ENCODE data around the gene SATB2. TPM values are rescaled to one million over a fixed set of nuclear protein-coding genes. Genes with fewer than 3 reads are reported as not detected.

The SATB2 gene
- total RNA-seq, 1 donor from 2014 or later = 2.7 TPM

DNA sequence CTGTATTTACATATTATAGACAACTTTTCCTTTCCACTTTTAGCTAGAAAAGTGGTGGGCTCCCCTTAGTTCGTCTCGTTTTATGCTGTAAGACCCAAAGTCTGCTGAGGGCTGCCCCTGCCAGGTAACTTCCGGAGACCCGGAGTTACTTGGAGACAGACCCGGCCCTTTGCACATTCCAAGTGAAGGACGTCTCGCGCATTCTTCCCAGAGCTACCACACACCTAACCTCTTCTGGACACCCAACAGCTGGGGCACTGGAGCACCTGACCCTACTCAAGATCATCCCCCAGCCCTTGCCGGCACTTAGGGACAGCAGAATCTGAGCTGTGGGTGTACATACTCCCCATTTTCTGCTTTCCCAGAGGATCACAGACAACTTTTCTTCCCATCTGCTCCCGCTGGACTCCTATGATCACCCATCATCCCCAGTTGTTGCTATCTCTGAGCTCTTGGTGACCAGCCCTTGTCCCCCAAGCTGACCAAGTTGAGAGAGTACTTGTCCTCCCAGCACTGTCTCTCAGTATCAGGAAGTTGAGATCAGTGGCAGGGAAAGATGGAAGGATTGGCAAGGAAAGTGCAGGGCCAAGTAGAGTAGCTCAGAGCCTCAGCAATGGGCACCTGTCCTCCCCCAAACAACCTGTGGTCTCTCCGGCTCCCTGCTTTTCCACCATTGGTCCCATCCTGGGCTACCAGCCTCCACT lies 8.4 kb upstream of the SATB2 start:
- DNase-seq (ENCODE audit: low spot score) = no peak

DNA sequence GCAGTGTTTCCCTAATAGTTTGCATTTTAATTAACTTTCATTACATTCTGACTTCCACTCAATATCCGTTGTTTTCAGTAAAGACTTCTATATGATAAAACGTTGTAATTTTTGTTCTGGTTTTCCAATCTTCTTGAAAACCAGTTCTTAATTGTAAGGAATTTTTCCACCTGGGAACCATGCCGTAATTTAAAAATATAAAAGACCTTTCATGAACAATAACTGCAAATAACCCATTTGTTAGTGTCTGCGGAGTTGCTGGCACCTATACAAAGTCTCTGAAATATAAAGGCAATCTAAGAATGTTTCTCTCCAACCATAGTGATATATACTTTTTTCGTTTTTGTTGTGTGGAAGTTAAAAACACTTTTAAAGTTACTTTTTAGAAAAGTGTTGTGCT lies 7.7 kb upstream of the SATB2 start:
- no peak for DNase-seq (ENCODE audit: low spot score)

DNA sequence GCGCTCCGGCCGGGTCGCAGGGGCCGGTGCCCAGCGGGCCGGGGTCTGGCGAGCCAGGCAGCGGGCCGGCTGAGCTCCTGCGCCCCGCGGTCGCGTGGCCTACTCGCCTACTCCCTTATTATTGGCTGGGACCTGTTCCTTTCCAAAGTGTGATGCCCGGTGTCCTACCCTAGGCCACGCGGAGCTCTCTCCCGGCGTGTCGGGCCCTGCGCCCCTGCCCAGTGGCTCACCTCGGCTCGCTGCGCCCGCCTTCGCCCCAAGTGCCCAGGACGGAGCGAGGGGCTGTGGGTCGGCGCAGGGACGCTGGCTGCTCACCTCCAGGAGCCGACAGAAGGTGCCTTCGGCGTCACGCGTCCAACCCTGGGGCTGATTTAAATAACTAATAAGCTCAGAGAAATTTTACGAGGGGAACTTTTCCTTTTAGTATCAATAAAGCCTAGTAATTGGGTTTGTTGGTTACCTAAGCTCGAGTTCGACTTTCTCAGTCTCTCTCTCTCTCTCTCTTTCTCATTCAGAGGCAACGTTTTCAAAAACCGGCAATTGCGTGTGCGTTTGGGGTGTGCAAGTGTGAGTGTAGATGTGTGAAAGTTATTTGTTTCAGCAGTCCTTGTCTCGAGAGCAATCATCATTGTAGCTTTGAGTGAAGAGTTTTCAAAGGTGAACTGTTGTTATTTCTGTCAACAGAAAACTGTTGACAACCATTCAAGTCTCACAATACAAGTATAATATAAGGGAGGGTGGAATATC lies 7.0 kb upstream of the SATB2 start:
- no peak for DNase-seq (ENCODE audit: low spot score)

DNA sequence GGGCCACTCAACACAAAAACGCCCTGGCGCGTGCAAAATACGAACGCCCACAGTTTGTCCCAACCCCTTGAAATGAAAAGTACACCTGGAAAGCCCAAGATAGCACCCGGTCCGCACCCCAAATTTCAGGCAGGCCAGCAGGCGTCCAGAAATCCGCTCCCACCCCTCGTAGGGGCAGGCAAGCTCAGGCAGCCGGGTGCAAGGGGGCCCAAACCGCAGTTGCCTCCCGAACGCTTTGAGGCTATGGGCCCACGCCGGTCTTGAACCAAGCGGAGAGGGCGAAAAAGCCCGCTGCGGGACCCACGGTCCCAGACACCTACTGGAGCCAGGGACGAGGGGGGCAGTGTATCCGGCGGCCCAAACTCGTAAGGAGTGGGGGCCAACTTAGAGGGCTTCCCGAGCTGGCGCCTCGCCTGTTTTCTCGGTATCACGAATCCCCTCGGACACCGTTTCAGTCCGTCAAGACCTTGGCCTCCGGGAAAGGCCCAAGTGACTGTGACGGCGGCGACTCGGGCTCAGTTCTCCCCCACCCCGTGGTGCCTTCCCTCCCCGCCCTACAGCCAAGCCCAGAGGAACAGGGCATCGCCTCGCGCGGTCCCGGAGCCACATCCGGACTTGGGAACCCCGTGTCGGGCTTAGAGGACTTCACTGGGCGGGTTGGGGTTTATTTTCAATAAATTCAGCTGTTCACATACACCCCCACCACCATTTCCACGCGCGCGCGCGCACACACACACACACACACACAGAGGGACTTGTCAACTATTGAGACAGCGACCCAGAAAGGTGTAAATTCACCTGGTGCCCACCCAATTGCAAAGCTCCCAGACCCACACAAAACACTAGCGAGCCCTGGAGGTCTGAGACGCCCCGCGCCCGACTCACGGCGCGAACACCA lies 6.2 kb upstream of the SATB2 start:
- no peak for DNase-seq (ENCODE audit: low spot score)

DNA sequence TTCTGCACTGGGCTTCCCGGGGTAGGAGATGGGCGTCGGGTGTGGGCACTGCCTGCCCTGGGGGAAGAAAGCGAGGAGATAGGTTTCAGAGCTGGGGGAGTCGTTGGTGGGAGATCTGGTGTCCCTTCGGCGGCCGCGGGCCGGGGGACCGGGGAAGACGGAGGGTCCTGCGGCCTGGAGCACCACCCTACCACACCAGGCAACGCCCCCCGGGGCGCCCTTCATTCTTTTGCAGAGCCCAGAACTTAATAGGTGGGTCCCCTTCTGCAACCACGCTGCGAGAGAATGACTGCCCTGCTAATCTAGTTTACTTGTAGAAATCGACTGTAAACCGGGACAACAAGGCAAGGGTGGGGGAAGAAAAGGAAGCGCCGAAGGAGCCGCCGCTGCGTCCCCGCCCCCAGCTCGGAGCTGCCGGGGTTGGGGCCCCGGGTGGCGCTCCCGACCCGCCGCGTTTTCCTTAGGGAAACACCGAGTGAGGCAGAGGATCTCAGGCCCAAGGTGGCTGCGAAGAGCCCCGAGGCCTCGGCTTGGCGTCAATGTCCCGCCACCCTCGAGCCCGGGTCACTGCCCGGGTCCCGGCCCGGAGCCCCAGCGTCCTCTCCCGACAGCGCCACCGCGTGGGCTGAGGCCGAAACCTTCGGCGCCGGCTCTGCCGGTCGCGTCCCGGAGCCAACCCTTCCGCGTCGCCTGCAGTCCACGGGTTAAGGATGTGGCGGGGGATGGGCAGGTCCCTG lies 5.4 kb upstream of the SATB2 start:
- DNase-seq (ENCODE audit: low spot score) = peak; percentile 44

DNA sequence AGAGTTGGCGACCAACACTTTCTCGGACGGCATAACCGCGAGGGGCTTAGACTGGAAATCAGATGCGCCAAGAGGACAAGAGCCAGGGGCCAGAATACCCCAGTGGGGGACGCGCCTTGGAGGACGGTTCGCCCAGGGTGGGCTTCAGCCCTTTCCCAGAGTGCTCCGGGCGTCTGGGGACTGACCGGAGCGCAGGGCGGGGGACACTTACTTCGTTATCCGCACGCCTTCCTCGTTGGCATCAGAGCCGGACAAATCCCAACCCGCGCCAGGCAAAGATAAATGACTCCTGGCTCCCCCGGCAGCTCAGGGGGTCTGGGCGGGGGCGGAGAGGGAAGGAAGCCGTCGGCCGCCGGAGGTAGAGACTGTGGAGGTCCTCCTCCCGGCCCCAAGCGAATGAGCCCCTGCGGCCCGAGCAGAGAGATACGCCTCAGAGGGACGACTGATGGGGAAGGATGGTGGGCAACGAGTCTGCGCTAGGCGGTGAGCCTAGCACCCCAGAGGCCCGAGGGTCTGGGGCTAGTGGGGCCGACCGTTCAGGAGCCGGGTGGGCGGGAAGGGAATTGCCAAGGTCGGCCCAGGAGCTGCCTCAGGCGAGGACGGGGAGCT lies 4.7 kb upstream of the SATB2 start:
- no peak for DNase-seq (ENCODE audit: low spot score)

DNA sequence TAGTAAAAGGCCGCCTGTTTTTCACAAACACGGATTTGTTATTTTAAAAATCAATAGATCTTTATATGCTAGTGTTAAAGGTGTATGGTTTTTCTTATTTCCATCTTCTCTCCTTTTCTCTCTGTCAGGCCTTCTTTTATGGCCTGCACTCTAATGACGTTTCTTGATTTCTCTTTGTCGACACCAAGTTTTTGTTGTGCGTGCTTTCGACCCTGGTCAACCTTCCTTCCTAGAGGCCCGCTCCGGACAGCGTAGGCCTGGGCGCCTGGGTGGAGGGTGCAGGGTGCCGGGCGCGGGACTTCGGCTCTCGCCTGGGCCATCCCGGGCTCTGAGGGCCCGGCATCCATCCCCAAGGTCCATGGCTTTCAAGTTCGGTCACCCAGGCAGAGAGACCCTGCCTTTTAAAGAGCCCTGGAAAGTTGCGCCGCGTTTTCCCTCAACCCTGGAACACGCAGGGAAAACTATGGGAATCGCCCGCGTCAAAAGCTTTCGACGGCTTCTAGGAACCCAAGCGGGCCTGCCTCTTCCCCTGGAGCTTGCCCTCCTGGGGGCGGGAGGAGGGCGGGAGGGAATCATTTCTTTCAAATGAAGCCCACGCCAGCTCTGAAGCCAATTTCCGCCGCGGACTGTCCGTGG lies 4.1 kb upstream of the SATB2 start:
- DNase-seq (ENCODE audit: low spot score) = no peak

DNA sequence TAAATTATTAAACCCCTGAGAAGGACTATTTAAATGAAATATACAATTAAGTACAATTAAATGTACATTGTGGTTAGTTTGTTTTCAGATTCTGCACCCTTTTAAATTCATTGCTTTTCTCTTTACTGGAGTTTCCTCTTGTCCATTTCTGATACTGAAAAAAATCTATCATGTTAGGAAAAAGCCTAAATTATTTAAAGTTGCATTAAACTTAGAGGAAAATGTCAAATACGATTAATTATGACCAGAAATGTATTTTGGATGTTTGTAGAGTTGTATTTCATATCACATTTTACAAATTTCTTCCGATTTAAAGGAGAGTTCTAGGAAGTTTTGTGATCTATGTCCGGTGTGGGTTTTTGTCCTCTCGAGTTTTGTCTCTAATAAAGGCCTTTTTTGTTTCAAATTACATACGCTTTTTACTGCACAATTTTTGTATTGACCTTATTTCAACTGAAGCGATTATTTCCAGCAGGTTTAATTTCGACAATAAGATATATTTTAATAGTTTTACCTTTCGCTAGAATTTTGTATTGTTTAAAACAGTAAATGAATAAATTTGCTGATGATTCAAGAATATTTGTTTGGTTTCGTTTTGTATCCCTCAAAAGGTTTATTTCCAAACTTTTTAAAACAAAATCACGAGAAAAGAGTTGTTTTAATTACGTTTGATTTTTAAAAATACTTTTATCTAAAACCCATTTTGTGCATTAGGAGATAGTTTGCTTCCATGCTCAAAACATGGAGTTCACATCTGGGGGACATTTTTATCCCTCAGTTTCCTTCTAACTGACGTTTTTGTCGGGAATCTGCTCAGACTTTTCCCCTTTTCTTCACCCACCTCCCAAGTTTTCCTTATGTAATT lies 3.3 kb upstream of the SATB2 start:
- no peak for DNase-seq (ENCODE audit: low spot score)

DNA sequence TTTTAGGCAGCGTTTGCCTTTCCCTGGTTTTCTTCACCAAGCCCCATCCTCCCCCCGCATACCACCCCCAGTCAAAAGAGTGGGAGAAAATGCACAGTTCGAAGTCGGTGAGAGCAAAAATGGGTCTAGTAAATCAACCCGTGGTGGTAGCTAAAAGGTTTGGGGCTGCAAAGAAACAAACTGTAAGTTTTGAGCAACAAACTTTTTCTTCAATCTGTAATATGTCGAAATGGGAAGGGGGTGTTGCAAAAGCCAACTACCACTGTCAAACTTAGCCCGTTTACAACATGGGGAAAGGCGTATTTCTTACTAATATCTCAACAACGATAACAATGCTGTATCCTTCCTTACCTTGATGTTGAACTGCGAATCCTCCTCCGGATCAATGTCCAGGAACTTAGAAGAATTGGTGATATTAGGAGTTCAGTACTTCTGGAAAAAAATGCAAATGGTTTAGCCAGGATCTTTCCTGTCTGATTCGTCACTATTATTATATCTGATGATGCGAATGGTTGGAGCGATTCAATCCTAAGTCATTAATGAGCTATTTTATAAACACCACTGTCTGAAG lies 2.4 kb upstream of the SATB2 start:
- no peak for DNase-seq (ENCODE audit: low spot score)

DNA sequence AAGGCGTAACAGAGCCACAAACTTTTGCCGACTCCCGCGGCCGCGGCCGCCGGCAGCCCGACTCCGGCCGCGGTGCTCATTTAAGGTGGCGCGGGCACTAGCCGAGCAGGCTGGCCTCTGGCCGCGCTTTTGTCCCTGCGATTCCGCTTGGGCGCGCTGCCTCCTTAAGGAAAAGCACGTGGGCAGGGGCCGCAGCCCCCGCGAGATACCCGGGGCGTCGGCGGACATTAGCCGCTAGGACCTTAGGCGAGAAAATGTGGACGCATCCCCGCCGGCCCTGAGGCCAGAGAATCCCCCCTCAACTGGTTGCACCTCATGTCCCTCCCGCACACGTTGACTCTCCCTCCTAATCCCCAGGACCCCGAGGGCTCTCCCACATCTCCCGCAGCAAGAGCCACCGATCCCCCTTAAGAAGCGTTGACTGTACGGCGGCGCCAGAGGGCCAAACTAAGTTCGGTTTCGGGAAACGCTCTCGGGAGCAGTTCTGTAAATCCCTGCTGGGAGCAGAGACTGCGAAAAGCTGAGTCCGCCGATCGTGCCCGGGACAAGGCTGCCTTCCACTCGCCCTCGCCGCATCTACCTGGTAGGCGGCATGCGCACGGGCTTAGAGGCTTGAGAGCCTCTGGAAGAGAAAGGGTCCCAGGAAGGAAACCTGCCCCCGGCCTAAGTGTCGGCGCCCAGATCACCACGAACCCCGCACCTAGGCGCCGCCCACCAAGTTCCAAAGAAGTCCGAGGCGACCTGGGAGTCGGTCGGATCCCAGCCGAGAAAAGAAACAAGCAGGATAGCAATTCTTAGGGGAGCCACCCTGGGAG lies 1.8 kb upstream of the SATB2 start:
- peak; percentile 91 for DNase-seq (ENCODE audit: low spot score)

DNA sequence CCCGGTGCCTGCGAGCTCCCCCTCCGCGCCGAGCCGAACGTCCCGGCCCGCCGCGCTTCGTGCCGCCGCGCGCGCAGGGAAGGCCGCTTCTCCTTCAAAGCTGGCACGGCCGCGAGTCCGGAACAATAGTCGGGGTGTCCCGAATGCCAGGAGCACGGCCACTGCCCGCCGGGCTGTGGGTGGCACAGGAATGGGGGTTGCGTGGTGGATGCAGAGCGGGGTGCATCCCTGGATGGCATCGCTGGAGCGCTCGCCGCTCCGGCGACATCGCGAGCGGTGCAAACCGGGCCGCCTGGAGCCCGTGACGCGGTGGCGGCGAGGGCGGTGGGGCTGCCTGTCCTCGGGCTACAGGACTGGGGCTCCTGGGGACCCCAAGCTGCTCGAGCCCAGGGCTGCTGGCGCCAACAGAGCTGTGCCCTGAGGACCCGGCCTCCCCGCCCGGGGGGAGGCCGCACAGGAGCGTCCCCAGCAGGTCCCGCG lies 1.1 kb upstream of the SATB2 start:
- DNase-seq (ENCODE audit: low spot score) = peak; percentile 44

DNA sequence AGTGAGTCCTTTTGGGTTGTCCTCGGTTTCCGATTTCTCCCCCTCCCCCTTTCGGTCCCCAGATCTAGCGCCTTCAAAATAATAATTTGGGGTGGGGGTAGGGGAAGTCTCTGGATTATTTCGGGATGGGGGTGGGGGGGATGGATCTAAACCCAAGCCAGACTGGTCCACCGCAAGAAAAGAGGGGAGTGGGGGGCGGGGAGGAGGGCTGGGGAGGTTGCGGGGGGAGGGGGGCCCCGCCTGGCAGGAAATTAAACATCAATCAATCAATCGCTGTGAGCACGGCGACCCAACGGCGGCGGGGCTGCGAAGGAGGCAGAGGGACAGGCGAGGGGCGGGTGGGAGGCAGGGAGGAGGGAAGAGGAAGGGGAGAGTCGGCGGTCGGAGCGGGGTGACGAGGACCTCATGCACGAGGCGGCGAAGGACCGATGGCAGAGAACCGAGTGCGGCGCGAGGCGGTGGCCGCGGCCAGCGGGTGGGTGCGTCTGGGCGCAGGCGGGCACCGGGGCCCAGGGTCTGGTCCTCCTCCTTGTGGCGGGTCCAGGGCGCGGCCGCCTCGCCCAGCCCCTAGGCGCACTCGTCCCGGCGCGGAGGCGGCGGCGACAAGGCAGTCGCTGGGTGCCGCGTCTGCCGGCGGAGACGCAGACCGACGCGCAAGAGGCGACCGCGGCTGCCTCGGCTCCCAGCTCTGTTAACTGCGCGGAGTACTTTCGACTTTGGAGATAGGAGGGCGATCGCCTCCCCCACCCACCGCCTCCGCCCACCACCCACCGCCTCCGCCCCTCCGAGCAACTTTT lies 468 bp upstream of the SATB2 start:
- DNase-seq (ENCODE audit: low spot score) = peak; percentile 42

DNA sequence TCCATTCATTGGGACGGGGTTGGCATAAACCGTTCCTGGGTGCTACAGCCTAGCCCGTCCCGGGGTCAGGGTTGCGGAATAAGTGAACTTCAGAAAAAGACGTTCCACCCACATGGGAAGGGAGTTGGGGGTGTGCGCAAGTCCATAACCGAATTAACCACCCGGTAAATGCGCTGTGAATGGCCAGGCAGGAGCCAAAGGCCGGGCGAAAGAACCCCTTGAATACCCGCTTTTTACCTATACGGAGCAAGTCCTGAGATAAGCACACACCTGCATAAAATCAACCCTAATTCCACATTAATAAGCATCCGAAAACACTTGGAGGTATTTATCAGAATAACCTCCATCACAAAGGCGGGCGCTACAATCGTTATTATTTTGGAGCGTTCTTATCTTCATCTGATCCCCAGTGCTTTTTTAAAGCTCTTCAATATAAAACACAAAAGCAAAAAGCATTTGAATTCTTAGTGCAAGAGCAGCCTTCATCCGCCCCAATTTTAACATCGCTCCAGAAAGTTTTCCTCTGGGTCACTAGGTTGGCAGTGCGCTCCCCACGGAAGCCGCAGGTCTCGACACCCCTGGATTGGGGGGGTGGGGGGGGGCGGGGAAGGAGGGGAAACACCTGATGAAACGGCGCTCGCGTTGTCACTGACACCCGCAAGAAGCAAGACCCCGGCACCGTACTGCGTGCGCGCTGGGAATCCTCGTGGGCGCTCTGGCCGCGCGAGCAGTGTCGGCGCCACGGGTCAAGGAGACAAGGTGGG lies 1.2 kb downstream of the SATB2 start:
- DNase-seq (ENCODE audit: low spot score) = no peak

DNA sequence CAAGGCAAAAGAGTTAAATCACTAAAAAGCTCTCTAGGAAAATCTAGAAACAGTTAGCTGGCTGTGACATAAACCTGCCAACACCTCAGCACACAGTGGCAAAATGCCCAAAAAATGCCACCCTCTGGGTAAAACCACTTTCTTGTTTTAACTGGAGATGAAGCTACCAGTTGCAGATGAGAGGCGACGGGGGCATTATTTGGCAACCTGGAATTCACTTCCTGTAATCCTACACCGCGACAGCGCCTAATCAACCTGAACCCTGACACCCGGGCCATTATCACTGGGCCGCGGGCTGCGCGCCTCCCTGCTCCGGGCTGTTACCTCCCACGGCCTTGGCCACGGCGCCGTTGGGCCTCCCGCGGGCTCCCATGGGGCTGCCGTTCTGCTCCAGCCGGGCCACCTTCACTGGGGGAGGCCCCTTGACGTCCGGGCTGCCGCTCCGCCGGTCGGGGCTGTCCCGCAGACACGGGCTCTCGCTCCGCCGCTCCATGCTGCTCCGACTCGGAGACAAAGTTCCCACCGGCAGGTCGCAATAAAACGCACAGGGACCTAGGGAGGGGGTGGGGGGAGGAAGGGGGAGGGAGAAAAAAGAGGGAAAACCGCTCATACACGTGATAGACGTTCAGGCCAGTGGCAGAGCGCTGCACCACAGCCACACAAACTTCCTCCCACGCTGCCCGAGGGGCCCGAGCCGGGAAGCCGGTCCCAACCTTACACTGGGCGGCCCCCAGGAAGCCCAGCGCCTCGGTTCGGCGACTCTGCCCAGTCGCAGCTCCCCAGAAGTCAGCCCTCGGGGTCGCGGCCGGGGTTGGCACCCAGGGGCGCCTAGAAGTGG lies 2.0 kb downstream of the SATB2 start:
- DNase-seq (ENCODE audit: low spot score) = no peak

DNA sequence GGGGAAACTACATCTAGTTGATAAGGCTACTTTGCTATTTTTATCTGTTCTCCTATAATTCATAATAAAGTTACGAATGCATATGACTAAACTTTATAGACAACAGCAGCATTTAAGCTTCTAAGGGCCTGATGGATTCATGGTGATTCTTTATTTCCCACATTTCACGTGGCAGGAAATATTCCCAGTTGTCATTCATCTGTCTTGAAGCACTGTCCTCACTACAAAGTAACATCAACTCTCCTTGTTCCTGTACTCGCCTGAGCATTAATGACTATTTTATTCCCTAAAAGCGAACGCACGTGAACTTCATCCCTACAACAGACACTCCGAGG lies 2.6 kb downstream of the SATB2 start:
- DNase-seq (ENCODE audit: low spot score) = no peak

DNA sequence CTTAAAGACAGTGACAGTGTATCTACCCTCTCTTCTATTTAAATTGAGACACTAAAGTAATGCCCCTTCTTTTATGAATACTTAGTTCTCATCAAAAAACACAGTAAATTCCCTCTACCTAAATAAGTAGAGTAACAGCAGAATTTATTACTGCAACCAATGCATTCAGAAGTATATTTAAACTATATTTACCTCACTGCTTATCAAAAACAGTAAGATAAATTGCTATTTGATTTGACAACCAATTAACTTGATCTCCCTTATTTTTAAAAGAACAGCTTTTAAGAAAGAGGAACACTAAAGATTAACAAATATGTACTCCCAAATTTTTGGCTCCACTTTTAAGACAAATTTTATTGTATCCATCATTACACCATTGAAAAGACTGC lies 4.8 kb downstream of the SATB2 start:
- no peak for DNase-seq (ENCODE audit: low spot score)

Data from ureter (tissue), 1 donor.